Islet precursor cell (in vitro differentiated cells): ENCODE measurements around the gene HOXC10.

ENCODE experiments used
- DNase-seq: peaks from one replicate; pipeline ENCODE4 v3.0.0-alpha.2; 2018

HOXC10 gene

GRCh38 chr12:53977596-53978445 is 7.1 kb upstream of the HOXC10 start:
- no peak for DNase-seq

GRCh38 chr12:53978477-53979356 is 6.2 kb upstream of the HOXC10 start:
- DNase-seq = no peak

GRCh38 chr12:53980104-53980801 is 4.7 kb upstream of the HOXC10 start:
- no peak for DNase-seq

GRCh38 chr12:53980802-53981496 is 4.0 kb upstream of the HOXC10 start:
- no peak for DNase-seq

GRCh38 chr12:53981634-53982565 is 3.0 kb upstream of the HOXC10 start:
- no peak for DNase-seq

GRCh38 chr12:53982648-53983567 is 2.0 kb upstream of the HOXC10 start:
- DNase-seq = no peak

GRCh38 chr12:53983568-53983949 is 1.4 kb upstream of the HOXC10 start:
- DNase-seq = no peak

GRCh38 chr12:53983950-53984572 is 885 bp upstream of the HOXC10 start:
- no peak for DNase-seq

- no peak for DNase-seq
These were observed 697 bp downstream of the HOXC10 start for GRCh38 chr12:53985692-53985993.

- no peak for DNase-seq
These were observed 1.2 kb downstream of the HOXC10 start for GRCh38 chr12:53985994-53986685.

- no peak for DNase-seq
These were observed 1.9 kb downstream of the HOXC10 start for GRCh38 chr12:53986686-53987483.

GRCh38 chr12:53987787-53988230 is 2.9 kb downstream of the HOXC10 start:
- DNase-seq = no peak

- no peak for DNase-seq
These were observed 3.7 kb downstream of the HOXC10 start for GRCh38 chr12:53988541-53989226.

GRCh38 chr12:53989227-53990113 is 4.5 kb downstream of the HOXC10 start:
- no peak for DNase-seq

- no peak for DNase-seq
These were observed 5.5 kb downstream of the HOXC10 start for GRCh38 chr12:53990311-53991076.

- DNase-seq = no peak
These were observed 6.1 kb downstream of the HOXC10 start for GRCh38 chr12:53991077-53991460.
